CD14-positive monocyte (primary cell): ENCODE data around the gene CXCL3. TPM values are rescaled to one million over a fixed set of nuclear protein-coding genes. Genes with fewer than 3 reads are reported as not detected.
A peak's percentile ranks its signal among the peaks of the same experiment; 100 is the strongest.

Source experiments
- DNase-seq, 3 donors: peaks; one replicate each; pipeline ENCODE4 v3.0.0-alpha.2; 2011 to 2022
- H2AFZ ChIP-seq: 2 replicates; pipeline ENCODE4 v1.6.0; 2012; ENCODE audit warnings: mild to moderate bottlenecking, low read depth, low read length, inconsistent platforms; ENCODE audit not compliant: insufficient read depth, poor library complexity, severe bottlenecking
- H3K27ac ChIP-seq, 2 donors: 1 replicate in 1 of 2; 2 replicates in 1 of 2; pipeline ENCODE4 v1.5.1; 2012 to 2013; ENCODE audit warnings: low read length in 2 of 2, control low read depth in 1 of 2, inconsistent platforms in 1 of 2, low read depth in 1 of 2, mild to moderate bottlenecking in 1 of 2
- H3K27me3 ChIP-seq, 2 donors: one replicate each; pipeline versions ENCODE4 v1.6.0 to v1.6.1; 2011 to 2013; ENCODE audit warnings: low read length in 2 of 2; ENCODE audit not compliant: control insufficient read depth in 2 of 2, insufficient read depth in 2 of 2
- H3K36me3 ChIP-seq, 2 donors: replicated peaks in 1 of 2; 1 replicate in 1 of 2; 2 replicates in 1 of 2; pipeline versions ENCODE4 v1.5.1 to v1.6.1; 2012 to 2013; ENCODE audit warnings: low read length in 2 of 2, control low read depth in 1 of 2, inconsistent platforms in 1 of 2, mild to moderate bottlenecking in 1 of 2; ENCODE audit not compliant: insufficient read depth in 2 of 2, control insufficient read depth in 1 of 2
- H3K4me1 ChIP-seq, 2 donors: 1 replicate in 1 of 2; 2 replicates in 1 of 2; pipeline versions ENCODE4 v1.5.1 to v1.6.1; 2012 to 2013; ENCODE audit warnings: low read length in 2 of 2, control low read depth in 1 of 2, inconsistent platforms in 1 of 2, mild to moderate bottlenecking in 1 of 2, moderate library complexity in 1 of 2; ENCODE audit not compliant: insufficient read depth in 2 of 2, control insufficient read depth in 1 of 2
- H3K4me2 ChIP-seq: replicated peaks from 2 replicates; pipeline ENCODE3; 2012; ENCODE audit warnings: low read length, moderate library complexity, mild to moderate bottlenecking; ENCODE audit not compliant: poor library complexity, severe bottlenecking; ENCODE audit errors: extremely low read depth
- H3K4me3 ChIP-seq, 3 experiments: fragments of 200-600 bp in 1 of 3; sonication (generic) in 1 of 3; replicated peaks in 1 of 3; 1 replicate in 2 of 3; 2 replicates in 1 of 3; pipeline ENCODE4 v1.5.1; 2011 to 2013; ENCODE audit warnings: low read length in 3 of 3, mild to moderate bottlenecking in 3 of 3, control low read depth in 2 of 3, low read depth in 2 of 3, inconsistent platforms in 1 of 3, moderate library complexity in 1 of 3
- H3K79me2 ChIP-seq: 2 replicates; pipeline ENCODE4 v1.6.0; 2012; ENCODE audit warnings: mild to moderate bottlenecking, control low read depth, inconsistent platforms, low read length, moderate library complexity; ENCODE audit not compliant: insufficient read depth
- H3K9ac ChIP-seq: 2 replicates; pipeline ENCODE4 v1.6.0; 2017; ENCODE audit warnings: low read length, mild to moderate bottlenecking; ENCODE audit not compliant: insufficient read depth, poor library complexity, severe bottlenecking
- H3K9me3 ChIP-seq, 2 donors: replicated peaks in 1 of 2; 1 replicate in 1 of 2; 2 replicates in 1 of 2; pipeline versions ENCODE4 v1.5.1 to v1.6.1; 2012 to 2013; ENCODE audit warnings: low read length in 2 of 2, control low read depth in 1 of 2; ENCODE audit not compliant: control insufficient read depth in 1 of 2, insufficient read depth in 1 of 2
- H4K20me1 ChIP-seq: 2 replicates; pipeline ENCODE4 v1.6.0; 2012; ENCODE audit warnings: mild to moderate bottlenecking, low read length, control low read depth, moderate library complexity; ENCODE audit not compliant: insufficient read depth
- H3K27ac Mint-ChIP-seq, 7 donors: one replicate each; pipeline ENCODE4 v1.8.0; 2020; ENCODE audit warnings: mild to moderate bottlenecking in 7 of 7, mixed read lengths in 7 of 7, moderate library complexity in 6 of 7, inconsistent platforms in 2 of 7
- H3K27me3 Mint-ChIP-seq, 3 donors: one replicate each; pipeline ENCODE4 v1.8.0; 2021 to 2022; ENCODE audit warnings: low read depth in 3 of 3, mild to moderate bottlenecking in 3 of 3, mixed read lengths in 3 of 3, moderate library complexity in 3 of 3, inconsistent platforms in 1 of 3
- H3K36me3 Mint-ChIP-seq, 2 donors: one replicate each; pipeline ENCODE4 v1.8.0; 2020; ENCODE audit warnings: mixed read lengths in 2 of 2, inconsistent platforms in 1 of 2, mild to moderate bottlenecking in 1 of 2
- H3K4me1 Mint-ChIP-seq: one replicate; pipeline ENCODE4 v1.8.0; 2020; ENCODE audit warnings: mild to moderate bottlenecking, mixed read lengths
- H3K4me3 Mint-ChIP-seq, 2 donors: one replicate each; pipeline ENCODE4 v1.8.0; 2020; ENCODE audit warnings: mild to moderate bottlenecking in 2 of 2, mixed read lengths in 2 of 2, moderate library complexity in 1 of 2
- H3K9me3 Mint-ChIP-seq, 7 donors: one replicate each; pipeline ENCODE4 v1.8.0; 2020 to 2022; ENCODE audit warnings: mixed read lengths in 7 of 7, mild to moderate bottlenecking in 6 of 7, moderate library complexity in 6 of 7, inconsistent platforms in 2 of 7
- WGBS: methylation state at CpG from one replicate; pipeline ENCODE4 v1.1.5; 2013; ENCODE audit warnings: missing lambda C conversion rate; ENCODE audit not compliant: insufficient coverage; 5-methylcytosine and 5-hydroxymethylcytosine counted together
- intact Hi-C, 2 donors: fragments of 100-400 bp; cut with micrococcal nuclease; formaldehyde crosslinking; loops; one replicate each; pipeline versions ENCODE4 v1.15.0 to v1.15.1; 2023
- polyA plus RNA-seq, 3 donors: library from polyadenylated mRNA; depleted of rRNA in 1 of 3; unstranded in 2 of 3; stranded (reverse) in 1 of 3; fragments of 300-500 nt in 2 of 3; fragments of >200 nt in 1 of 3; fragmentation: Illumina TruSeq in 2 of 3; gene quantifications; 1 replicate in 2 of 3; 2 replicates in 1 of 3; pipeline ENCODE4 v1.2.3, GENCODE V29; 2012 to 2021
- TF ChIP-seq, protein P1 (sequence below): fragments of 200-600 bp; IDR thresholded peaks from one replicate; pipeline ENCODE4 v1.8.0; 2022; ENCODE audit warnings: antibody characterized with exemption, mild to moderate bottlenecking

CXCL3 gene
- polyA plus RNA-seq, 3 donors: 2.5 to 4.4 (median 3.7) TPM

DNA sequence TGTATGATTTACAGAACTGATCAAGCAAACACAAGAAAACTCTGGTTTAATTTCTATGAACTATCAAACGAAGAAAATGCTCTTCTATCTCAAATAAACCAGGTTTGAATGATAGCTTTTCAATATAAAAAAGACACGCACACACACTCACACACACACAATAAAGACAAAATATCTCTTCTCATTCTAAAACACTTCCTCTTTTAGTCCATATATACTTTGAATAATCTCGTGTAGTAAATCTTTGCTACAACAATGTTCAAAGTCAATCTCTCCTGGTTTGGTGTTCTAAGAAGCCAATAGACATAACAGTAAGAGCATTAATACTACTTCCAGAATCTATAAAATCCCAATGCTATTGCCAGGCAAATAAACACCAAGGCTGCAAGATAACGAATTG lies 47.2 kb upstream of the CXCL3 start:
- Histone ChIP-seq H3K36me3 (no peaks in the 10 kb centered on the region), H2AFZ (peak overlapping the region; percentile 53), H3K9me3 (no peaks in the 10 kb centered on the region), H4K20me1 (no peaks in the 10 kb centered on the region), H3K4me1 (peaks cover 53 to 58% of the 10 kb centered on the region in 2 donors), H3K4me2 (peak overlapping the region; percentile 51), H3K4me3 (peak overlapping the region in 1 of 3 experiments; percentile 50), H3K27ac (peak overlapping the region in 1 of 2 donors; percentile 10), H3K27me3 (no peaks in the 10 kb centered on the region), H3K79me2 (no peaks in the 10 kb centered on the region), H3K9ac (no peak overlapping the region)
- Mint-ChIP-seq H3K9me3 (no peaks in the 10 kb centered on the region), H3K27me3 (peaks cover 0 to 3% (median 1%) of the 10 kb centered on the region in 3 donors), H3K4me1 (peaks cover 50% of the 10 kb centered on the region), H3K27ac (peak overlapping the region in 5 of 7 donors; percentile 12 to 73 (median 42)), H3K4me3 (peak overlapping the region in 1 of 2 donors; percentile 73), H3K36me3 (no peaks in the 10 kb centered on the region)
- WGBS: 100% methylated on average over 1 of the region's 4 CpGs
- no peak for DNase-seq
- TF ChIP-seq, protein P1, sequence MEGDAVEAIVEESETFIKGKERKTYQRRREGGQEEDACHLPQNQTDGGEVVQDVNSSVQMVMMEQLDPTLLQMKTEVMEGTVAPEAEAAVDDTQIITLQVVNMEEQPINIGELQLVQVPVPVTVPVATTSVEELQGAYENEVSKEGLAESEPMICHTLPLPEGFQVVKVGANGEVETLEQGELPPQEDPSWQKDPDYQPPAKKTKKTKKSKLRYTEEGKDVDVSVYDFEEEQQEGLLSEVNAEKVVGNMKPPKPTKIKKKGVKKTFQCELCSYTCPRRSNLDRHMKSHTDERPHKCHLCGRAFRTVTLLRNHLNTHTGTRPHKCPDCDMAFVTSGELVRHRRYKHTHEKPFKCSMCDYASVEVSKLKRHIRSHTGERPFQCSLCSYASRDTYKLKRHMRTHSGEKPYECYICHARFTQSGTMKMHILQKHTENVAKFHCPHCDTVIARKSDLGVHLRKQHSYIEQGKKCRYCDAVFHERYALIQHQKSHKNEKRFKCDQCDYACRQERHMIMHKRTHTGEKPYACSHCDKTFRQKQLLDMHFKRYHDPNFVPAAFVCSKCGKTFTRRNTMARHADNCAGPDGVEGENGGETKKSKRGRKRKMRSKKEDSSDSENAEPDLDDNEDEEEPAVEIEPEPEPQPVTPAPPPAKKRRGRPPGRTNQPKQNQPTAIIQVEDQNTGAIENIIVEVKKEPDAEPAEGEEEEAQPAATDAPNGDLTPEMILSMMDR: no peak
- intact Hi-C loops: no loop called here

DNA sequence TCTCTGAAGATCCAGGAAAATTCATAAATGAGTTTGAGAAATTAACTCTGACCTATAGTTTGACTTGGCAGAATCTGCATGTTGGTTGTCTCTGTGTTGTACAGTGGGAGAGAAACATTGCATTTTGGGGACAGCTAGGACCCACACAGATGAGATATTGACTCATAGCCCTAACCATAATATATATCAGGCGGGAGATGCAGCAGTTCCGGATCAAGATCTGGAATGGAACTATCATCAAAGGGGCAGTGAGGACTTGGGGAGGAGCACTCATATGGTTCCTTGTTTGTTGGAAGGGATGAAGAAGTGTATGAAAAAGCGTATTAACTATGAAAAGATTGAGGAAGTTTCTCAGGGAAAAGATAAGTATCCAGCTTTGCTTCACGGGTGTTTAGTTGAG lies 46.5 kb upstream of the CXCL3 start:
- TF ChIP-seq, protein P1: no peak
- intact Hi-C loops: no loop called here
- Mint-ChIP-seq H3K9me3 (no peaks in the 10 kb centered on the region), H3K27ac (peak overlapping the region; percentile 21 to 85 (median 74)), H3K4me1 (peaks cover 56% of the 10 kb centered on the region), H3K27me3 (peaks cover 0 to 3% (median 1%) of the 10 kb centered on the region in 3 donors), H3K36me3 (no peaks in the 10 kb centered on the region), H3K4me3 (no peak overlapping the region)
- WGBS: no CpG with 5 or more reads among the region's 4 CpGs
- Histone ChIP-seq H3K4me2 (no peak overlapping the region), H3K36me3 (no peaks in the 10 kb centered on the region), H3K27me3 (no peaks in the 10 kb centered on the region), H3K79me2 (no peaks in the 10 kb centered on the region), H4K20me1 (no peaks in the 10 kb centered on the region), H3K9ac (no peak overlapping the region), H2AFZ (no peak overlapping the region), H3K4me3 (peak overlapping the region in 1 of 3 experiments; percentile 1), H3K27ac (peak overlapping the region in 1 of 2 donors; percentile 10), H3K9me3 (no peaks in the 10 kb centered on the region), H3K4me1 (peaks cover 54 to 63% of the 10 kb centered on the region in 2 donors)
- DNase-seq: peak in 1 of 3 donors; percentile 35
